Astrocyte of the cerebellum (primary cell): ENCODE measurements around the gene C15orf39.

Experiments
- DNase-seq: peaks from one replicate; pipeline ENCODE4 v3.0.0-alpha.2; 2011; ENCODE audit warnings: low read depth
- H3K4me3 ChIP-seq: 2 replicates; pipeline ENCODE4 v1.5.1; 2011; ENCODE audit warnings: mild to moderate bottlenecking, low read depth, low read length, moderate library complexity
- in situ Hi-C: cut with HindIII; loops from 2 replicates; pipeline ENCODE4 v1.10.0; 2017; ENCODE audit warnings: low sequenced_read_pairs
- TF ChIP-seq, protein P1 (sequence below): IDR thresholded peaks from 2 replicates; pipeline ENCODE4 v1.5.1; 2012; ENCODE audit warnings: low read length, low read depth, moderate library complexity, mild to moderate bottlenecking; ENCODE audit errors: missing control alignments

C15orf39 gene

DNA sequence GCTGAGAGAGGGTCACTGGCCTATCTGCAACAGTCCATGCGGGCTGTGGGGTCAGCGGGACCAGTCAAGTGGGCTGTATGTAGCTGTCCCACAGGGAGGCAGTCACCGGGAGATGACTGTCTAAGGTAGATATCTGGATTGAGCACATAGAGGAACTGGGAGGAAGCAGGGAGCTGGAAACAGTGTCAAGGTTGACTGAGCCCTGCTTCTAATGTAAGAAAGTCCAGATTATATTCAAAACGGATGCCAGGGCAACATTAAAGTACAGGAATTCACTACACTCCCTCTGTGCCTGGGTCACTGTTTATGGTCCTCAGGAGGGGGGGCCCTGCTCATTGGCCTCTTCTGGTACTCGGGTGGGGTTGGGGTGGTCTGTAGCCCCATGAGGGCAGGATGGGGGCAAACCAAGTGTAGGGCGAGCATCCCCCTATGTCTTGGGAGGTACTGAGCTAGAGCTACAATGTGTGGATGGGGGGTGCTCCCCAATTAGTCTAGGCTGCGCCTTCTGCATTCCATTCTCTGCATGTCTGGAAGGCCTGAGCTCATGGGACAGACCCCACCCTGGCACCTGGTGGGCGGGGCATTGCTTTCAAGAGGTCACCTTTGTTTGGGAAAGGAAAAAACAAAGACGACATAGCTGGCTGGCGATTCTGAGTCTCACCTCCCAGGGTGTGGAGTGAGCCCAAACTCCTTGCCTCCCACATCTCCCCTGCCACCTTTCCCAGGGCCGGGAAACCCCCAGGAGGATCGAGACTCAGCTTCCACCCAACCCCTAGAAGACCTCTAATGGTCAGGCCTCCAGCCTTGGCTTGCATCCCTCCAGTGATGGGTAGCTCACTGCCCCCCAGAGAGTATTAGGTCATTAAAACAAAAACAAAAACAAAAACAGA, 45.1 kb upstream of the C15orf39 start:
- DNase-seq, result no peak
- in situ Hi-C loops, result no loop called here
- TF ChIP-seq, protein P1, sequence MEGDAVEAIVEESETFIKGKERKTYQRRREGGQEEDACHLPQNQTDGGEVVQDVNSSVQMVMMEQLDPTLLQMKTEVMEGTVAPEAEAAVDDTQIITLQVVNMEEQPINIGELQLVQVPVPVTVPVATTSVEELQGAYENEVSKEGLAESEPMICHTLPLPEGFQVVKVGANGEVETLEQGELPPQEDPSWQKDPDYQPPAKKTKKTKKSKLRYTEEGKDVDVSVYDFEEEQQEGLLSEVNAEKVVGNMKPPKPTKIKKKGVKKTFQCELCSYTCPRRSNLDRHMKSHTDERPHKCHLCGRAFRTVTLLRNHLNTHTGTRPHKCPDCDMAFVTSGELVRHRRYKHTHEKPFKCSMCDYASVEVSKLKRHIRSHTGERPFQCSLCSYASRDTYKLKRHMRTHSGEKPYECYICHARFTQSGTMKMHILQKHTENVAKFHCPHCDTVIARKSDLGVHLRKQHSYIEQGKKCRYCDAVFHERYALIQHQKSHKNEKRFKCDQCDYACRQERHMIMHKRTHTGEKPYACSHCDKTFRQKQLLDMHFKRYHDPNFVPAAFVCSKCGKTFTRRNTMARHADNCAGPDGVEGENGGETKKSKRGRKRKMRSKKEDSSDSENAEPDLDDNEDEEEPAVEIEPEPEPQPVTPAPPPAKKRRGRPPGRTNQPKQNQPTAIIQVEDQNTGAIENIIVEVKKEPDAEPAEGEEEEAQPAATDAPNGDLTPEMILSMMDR, result no peak
- H3K4me3 ChIP-seq, result no peak overlapping the region

DNA sequence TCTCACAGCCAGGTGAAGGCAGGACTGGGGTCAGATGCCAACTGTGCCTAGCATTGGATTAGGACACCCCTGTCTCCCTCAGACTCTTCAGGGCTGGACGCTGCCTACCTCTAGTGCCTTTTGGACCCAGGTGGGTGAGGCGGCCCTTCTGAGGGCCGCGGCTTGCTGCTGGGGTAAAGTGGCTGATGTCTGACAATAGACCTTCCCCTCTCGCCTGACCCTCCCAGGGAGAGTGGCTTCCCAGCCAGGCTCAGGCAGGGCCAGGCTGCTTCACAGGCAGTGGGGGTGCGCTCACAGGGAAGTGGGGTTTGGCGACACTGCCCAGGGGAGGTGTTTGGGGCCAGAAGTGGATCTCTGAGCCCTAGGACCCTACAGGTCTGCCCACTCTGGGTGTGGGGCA, 43.3 kb upstream of the C15orf39 start:
- TF ChIP-seq, protein P1, result no peak
- in situ Hi-C loops, result no loop called here
- no peak overlapping the region for H3K4me3 ChIP-seq

DNA sequence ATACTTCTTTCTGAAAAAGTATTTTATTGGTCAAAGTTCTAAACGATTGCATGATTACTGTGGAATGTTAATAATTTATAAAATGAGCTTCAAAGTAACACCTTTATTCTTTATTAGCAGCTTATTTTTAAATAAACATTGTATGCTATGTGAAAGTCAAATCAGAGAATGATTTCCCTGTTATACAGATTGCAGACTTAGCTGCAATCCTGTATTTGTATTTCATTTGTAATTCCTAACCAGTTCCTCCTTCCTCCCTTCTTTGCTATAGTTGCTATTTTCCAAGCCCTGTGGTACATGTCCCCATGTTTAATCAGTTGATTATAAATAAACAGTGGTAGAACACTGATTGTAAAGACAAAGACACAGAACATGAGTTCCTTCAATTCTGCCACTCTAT, 42.4 kb upstream of the C15orf39 start:
- DNase-seq, result no peak
- TF ChIP-seq, protein P1, result no peak
- no peak overlapping the region for H3K4me3 ChIP-seq
- in situ Hi-C loops, result no loop called here

More for the DNA sequence above, 43.3 kb upstream of the C15orf39 start:
- DNase-seq, result no peak

DNA sequence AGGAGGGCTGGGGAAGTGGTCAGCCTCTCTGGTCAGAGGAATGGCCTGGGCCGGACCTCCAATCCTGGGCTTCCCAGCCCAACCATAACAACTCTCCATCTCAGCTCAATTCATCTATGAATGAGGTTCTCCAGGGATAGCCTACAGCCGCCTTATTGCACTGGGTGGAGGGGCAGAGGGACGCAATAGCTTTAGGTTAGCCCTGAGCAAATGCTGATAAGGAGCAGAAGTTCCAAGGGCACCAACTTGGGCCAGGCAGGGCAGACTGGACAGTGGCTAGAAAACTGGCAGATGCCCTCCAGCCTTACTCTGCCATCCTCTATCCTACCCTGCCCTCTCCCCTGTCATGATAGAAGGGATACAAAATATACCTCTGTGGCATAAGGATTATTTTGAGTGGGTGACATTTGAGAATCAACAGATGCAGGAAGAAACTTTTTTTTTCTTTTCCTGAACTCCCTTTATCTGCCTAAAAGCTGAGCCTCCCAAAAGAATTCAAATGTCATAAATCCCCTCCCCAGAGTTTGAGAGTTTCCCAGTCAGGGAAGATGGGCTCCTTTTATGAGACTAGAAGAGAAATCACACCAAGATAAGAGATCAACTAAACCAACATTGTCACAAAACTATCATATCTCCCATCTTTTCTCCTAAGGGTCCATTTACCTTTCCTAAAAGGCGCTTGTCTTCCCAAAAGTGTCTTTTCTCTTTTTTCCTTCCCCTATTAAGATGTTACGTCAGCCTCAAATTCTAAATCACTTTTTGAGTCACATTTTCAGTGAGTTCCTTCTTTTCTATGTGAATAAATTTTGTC, 40.4 kb upstream of the C15orf39 start:
- TF ChIP-seq, protein P1, result no peak
- H3K4me3 ChIP-seq, result no peak overlapping the region
- DNase-seq, result no peak
- in situ Hi-C loops, result no loop called here

DNA sequence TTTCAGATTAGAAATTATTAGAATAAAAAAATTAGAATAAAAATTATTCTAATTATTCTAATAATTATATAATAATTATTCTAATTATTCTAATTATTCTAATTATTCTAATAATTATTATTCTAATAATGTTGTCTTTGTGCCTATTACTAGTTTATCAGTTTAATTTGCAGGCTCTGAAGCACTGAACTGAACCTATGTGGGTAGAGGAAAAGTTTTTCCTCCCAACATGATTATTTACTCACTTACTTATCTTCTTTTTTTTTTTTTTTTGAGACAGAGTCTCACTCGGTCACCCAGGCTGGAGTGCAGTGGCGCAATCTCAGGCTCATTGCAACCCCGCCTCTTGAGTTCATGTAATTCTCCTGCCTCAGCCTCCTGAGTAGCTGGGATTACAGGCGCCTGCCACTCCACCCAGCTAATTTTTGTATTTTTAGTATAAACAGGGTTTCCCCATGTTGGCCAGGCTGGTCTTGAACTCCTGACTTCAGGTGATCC, 39.7 kb upstream of the C15orf39 start:
- in situ Hi-C loops, result no loop called here
- TF ChIP-seq, protein P1, result no peak
- DNase-seq, result no peak
- H3K4me3 ChIP-seq, result no peak overlapping the region

DNA sequence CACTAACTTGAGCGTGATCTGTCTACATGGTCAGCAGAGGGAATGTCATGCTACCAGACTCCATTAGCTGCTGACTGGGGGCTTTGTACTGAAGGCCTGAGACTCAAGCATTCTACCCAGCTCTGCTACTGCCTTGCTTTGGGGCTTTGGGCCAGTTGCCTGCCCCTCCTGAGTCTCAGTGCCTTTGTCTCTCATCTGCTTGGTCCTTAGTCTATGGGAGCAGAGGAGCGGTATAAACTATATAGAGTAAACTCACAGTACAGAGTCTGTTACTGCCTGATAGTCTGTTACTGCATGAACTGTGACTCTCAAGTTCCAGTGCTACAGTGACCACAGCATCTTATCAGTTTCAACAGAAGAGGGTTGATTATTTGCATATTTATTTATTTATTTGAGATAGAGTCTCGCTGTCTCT, 38.5 kb upstream of the C15orf39 start:
- TF ChIP-seq, protein P1, result no peak
- DNase-seq, result no peak

More for the DNA sequence above, 38.5 kb upstream of the C15orf39 start:
- no peak overlapping the region for H3K4me3 ChIP-seq
- in situ Hi-C loops, result no loop called here
